ENCODE results near the gene BAZ2B.
A peak's percentile ranks its signal among the peaks of the same experiment; 100 is the strongest.

BAZ2B gene

GRCh38 chr2:159616286-159616701, at the start of gene BAZ2B:
TSS of gene BAZ2B (minus strand) at chr2:159616548. CDS start at chr2:159478719, 137,829 bp downstream.
- DNase-seq (ENCODE audit: extremely low read depth, low read depth) = no peak
- peak within 1 kb of the TSS; percentile 72 for H3K4me3 ChIP-seq (replicated peaks; ENCODE audit: low read depth, low read length)
- TF ChIP-seq, protein P1, sequence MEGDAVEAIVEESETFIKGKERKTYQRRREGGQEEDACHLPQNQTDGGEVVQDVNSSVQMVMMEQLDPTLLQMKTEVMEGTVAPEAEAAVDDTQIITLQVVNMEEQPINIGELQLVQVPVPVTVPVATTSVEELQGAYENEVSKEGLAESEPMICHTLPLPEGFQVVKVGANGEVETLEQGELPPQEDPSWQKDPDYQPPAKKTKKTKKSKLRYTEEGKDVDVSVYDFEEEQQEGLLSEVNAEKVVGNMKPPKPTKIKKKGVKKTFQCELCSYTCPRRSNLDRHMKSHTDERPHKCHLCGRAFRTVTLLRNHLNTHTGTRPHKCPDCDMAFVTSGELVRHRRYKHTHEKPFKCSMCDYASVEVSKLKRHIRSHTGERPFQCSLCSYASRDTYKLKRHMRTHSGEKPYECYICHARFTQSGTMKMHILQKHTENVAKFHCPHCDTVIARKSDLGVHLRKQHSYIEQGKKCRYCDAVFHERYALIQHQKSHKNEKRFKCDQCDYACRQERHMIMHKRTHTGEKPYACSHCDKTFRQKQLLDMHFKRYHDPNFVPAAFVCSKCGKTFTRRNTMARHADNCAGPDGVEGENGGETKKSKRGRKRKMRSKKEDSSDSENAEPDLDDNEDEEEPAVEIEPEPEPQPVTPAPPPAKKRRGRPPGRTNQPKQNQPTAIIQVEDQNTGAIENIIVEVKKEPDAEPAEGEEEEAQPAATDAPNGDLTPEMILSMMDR (IDR thresholded peaks at IDR 0.05; ENCODE audit: low read depth, low read length, missing control alignments) = no peak

GRCh38 chr2:159661286-159661685, 44.9 kb upstream of the BAZ2B start:
- no peak overlapping the region for H3K4me3 ChIP-seq (replicated peaks; ENCODE audit: low read depth, low read length)
- peak; percentile 27 for DNase-seq (ENCODE audit: extremely low read depth, low read depth)
- TF ChIP-seq, protein P1 (IDR thresholded peaks at IDR 0.05; ENCODE audit: low read depth, low read length, missing control alignments) = no peak

GRCh38 chr2:159658881-159659873, 42.8 kb upstream of the BAZ2B start:
- no peak for DNase-seq (ENCODE audit: extremely low read depth, low read depth)
- no peak overlapping the region for H3K4me3 ChIP-seq (replicated peaks; ENCODE audit: low read depth, low read length)
- TF ChIP-seq, protein P1 (IDR thresholded peaks at IDR 0.05; ENCODE audit: low read depth, low read length, missing control alignments) = no peak

DNA sequence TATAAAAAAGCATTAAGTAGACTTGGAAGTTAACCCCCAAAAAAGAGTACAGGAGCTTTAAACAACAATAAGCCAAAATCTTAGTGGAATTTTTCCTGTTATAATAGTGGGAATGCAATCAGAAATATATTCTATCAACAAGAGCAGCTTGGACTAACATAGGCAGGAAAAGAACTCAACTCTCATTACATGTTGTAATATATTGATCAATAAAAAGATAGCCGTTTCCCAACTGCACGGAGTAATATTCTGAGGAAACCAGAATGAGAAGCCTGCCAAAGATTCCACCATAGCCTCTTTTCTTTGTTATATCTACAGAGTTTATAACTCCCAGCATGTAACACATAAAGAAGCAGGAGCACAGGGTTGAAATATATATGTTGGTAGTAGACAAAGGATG, 37.6 kb upstream of the BAZ2B start:
- DNase-seq (ENCODE audit: extremely low read depth, low read depth) = no peak
- H3K4me3 ChIP-seq (replicated peaks; ENCODE audit: low read depth, low read length) = no peak overlapping the region
- TF ChIP-seq, protein P1 (IDR thresholded peaks at IDR 0.05; ENCODE audit: low read depth, low read length, missing control alignments) = no peak

GRCh38 chr2:159651884-159652283, 35.5 kb upstream of the BAZ2B start:
- TF ChIP-seq, protein P1 (IDR thresholded peaks at IDR 0.05; ENCODE audit: low read depth, low read length, missing control alignments) = no peak
- no peak overlapping the region for H3K4me3 ChIP-seq (replicated peaks; ENCODE audit: low read depth, low read length)
- no peak for DNase-seq (ENCODE audit: extremely low read depth, low read depth)

GRCh38 chr2:159650574-159650973, 34.2 kb upstream of the BAZ2B start:
- TF ChIP-seq, protein P1 (IDR thresholded peaks at IDR 0.05; ENCODE audit: low read depth, low read length, missing control alignments) = no peak
- no peak overlapping the region for H3K4me3 ChIP-seq (replicated peaks; ENCODE audit: low read depth, low read length)
- no peak for DNase-seq (ENCODE audit: extremely low read depth, low read depth)
